Activated T-helper 9 cell treated with anti-CD3 and anti-CD28 coated beads, Interleukin-2, amount 50 U/mL, for 16 hours (primary cell): ENCODE results near the gene CACNA2D3.

Source experiments
- DNase-seq: peaks from one replicate; pipeline ENCODE4 v3.0.0-alpha.2; 2020; ENCODE audit warnings: low read depth

Gene CACNA2D3

DNA sequence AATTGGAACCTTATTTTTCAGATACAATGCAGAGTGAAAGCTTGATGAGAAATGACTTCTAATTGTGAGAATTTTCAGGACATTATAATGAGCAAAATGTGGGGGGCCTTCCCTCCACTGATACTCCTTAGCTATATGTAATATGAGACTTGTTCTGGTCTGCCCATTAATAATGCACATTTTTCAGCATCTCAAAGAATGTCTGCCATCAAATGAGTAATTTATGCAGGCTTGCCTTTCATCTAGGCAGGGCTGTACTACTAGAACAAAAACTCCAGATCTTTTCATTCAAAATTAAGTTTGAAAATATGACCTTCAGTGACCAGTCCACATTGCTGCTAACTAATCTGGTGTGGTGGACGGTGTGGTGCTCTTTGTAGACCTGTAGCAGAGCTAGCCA is 678.1 kb downstream of the CACNA2D3 start:
- no peak for DNase-seq

DNA sequence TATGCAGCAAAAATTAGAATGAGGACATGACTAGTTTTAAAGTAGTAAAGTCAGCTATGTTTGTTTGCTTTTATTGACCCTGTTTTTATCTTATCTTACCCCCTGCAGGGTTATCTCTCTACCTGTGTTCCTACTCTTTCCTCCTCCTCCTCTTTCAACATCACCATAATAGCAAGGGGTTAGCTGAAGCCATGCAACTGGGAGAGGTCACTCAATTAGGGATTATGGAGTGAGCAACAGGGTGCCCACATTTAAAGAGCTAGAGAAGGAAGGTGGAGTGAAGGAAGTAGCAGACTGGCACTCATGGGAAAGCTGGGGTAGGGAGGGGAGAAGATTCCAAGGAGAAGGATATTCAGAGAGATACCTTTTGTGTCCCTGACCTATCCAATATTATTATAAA is 679.6 kb downstream of the CACNA2D3 start:
- DNase-seq = no peak

DNA sequence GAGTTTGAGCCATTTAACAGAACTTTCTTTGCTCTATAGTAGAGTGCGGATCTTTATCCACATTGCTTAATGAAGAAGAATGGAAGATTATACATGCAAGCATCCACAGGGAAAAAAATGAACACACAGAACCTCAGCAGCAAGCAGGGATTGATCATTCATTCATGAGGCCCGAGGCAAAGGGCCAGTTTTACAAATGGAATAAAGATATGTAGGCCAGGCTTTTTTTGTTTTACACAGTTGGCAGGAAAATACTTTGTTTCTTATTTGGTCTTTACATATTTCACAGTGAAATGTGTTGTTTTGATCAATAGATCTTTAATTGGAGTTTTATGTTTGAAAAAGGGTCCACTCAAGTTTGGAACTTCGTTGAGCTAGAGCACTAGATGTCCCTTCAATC is 688.0 kb downstream of the CACNA2D3 start:
- DNase-seq = no peak

DNA sequence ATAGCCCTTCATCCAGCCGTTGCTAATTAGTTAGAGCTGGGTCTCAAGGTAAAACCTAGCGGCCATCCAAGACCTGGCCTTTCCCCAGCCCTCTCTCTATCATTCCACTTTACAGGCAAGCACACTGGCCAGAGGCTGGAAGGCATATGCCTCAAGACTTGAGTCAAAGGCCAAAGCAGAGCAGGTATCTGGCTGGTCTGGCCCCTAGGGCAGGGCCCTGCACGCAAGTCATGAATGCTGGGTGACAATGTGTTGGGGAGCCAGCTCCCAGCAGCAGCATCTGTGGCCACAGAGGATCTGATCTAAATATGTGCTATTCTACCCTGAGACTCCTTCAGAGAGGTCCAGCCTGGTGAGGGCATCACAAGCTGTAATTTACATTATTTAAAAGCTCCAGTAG is 691.9 kb downstream of the CACNA2D3 start:
- DNase-seq = no peak

DNA sequence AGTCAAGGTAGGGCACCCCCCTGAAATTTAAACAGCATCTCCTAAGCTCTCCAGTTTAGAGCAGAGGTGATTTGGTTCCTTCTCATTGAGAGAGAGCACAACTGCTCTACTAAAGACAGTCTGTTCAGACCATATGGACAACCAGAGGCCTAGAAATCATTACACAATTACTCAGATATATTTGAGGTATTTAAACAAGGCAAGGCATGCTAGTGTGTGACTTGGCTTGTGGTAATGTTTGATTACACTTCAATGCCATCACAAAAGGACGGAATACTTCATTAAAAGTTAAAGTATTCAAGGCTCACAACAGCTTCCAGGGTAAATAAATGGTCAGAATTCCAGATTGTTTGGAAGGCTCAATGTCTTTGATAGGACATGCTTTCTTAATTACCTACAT is 695.3 kb downstream of the CACNA2D3 start:
- no peak for DNase-seq

DNA sequence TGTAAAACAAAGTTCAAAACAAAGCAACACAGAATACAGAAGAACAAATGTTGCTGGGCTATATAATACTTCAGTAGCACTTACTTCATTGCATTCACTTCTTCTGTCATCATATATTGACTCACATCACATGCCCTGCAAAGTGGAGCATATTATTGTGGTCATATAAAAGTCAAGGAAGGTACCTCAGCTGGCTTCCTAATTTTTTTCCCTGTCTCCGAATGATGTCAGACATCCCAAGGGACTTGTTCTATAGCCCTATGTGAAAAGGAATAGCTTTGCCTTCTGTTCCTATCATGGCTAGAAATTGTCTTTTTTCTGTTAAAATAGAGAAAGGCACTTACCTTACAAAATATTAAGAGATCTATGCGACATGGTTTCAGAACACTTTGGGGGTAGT is 696.1 kb downstream of the CACNA2D3 start:
- DNase-seq = no peak

DNA sequence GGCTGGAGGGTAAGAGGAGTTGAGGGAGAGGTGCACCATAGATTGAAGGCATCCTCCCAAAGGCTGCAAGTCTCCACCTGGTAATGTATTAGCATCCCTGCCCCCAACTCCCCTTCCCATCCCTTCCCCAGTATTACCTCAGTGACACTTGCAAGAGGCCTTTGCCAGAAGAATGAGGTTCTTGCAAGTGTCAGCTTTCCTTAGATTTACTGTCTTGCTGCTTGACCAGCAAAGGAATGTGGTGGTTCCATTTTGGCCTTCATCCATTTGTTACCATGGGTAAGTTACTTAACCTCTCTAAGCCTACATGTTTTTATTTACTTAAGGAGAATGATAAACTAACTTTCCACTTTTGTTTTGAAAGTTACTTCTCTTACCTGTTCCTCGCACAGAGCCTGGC is 696.6 kb downstream of the CACNA2D3 start:
- DNase-seq = no peak

DNA sequence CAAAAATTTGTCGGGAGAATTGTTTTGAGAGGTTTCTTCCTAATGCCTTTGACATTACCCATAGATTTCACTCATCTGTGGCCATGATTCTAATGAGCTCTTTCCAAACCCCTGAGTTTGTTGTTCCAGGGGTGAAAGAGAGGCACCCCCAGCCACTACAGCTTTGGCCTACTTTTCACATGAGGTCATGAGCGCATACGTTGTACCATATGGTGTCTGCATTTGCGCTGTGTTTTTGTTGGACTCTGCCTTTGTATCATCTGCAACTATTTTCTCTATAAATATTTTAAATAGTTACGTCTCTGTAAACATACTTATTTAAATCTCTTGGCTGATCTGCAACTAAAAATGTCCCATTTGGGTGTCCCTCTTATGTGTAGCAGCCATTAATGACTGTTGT is 697.6 kb downstream of the CACNA2D3 start:
- DNase-seq = no peak

DNA sequence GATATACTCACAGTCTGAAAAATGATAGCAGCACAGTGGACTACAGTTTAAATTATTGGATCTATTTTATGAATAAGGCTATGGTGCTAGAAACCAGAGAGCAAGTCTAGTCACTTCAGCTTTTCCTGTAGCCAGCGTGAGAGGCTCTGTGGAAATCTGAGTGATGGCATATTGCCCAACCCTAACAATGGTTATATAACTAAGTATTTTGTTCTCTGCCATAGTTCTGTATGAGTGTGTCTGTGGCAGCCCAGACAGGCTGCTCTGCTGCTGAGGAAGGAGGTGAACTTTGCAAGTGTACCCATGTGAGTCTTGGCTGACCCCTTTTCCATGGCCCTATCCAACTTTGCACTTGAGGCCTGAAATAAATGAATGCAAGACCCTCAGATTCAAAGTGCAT is 699.9 kb downstream of the CACNA2D3 start:
- no peak for DNase-seq

DNA sequence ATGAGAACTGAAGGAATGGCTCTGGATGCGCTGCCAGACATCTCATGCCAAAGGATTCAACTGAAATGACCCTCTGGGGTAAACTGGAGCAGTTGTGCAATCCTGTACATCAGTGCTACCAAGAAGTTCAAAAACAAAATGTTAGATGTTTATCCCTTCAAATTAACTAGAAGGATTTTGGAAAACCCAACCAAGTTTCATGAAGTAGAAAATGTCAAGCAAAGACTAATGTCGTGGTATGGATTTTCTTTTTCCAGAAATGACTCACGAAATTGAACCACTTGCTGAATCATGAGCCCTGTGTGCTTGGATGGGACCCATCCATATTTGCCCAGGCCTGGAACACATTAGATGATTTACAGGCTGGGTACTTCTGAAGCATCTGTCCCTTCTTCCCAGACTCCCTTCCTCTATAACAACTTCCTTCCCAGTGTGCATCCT is 703.9 kb downstream of the CACNA2D3 start:
- no peak for DNase-seq

DNA sequence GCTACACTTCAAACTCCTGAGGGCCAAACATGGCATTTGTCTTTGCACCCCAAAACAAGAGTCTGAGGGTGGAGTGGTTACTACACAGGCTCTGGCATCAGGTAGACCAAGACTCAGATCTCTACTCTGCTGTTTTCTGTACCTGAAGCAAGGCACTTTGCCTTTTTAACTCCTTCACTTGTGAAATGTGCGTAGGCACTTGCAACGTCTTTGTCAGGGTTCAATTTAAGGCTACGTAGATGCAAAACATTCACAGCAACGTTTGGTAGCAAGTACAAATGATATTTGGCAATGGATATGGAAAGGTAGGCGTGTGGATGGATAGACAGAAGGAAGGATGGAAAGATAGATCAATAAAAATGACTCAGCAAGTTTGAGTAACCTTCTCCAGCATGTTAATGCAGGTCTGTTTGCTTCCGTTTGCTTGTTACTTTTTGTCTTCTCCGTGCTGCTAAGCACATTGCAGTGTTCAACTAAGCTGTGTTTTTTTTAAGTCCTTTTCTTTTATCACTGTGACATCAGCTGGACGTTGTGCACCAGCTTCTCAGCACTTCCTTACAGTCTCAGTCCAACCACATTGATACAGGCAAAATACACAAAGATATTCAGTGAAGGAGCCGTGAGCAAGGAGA is 704.8 kb downstream of the CACNA2D3 start:
- DNase-seq = no peak

DNA sequence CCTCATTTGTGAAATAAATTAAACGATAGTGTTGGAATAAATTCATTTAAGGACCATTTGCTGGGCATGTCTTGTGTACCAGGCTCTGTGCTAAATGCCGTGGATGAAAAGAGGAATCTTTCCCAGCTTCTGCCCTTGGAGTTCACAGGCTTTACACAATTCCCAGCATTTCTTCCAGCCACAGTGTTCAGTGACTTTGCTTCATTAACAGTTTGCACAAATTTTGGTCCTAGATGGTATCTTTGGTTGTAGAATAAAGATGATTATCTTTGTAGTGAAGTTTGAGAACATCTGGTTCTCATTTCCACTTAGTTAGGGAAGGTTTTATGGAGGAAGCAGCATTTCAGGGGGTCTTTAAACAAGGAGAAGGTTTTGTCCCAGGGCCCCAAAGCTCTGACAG is 705.4 kb downstream of the CACNA2D3 start:
- DNase-seq = no peak

DNA sequence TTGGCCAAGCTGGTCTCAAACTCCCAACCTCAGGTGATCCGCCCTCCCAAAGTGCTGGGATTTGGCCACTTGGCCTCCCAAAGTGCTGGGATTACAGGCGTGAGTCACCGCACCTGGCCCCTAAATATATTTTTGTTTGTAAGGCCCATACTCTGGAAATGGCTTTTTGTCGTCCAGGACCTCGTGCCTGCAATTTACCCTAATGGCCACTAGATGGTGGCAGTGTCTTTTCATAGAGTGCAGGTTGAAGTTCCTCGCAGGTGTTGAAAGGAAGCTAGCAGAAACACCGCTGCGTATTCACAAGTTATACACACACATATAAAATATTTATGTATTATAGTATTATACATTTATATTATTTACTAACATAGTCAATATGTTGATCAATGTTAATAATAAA is 708.3 kb downstream of the CACNA2D3 start:
- no peak for DNase-seq

DNA sequence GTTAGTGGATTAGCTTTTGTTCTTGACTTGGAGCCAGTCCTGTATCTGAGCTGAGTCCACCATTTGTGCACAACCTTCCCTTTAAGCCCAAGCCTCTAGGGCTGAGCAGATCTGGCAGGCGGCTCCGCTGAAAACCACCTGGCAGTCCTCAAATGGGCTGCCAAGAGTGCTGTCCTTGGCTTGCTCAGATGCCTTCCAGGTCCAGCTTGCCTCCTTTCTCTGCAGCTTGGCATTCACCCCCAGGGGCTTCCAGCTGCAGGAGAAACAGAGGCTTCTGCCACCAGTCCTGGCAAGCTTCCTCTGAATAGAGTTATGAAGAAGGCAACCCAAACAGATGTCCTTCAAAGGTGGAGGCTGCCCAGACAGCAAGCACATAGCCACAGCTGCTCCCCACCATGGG is 708.8 kb downstream of the CACNA2D3 start:
- DNase-seq = no peak

DNA sequence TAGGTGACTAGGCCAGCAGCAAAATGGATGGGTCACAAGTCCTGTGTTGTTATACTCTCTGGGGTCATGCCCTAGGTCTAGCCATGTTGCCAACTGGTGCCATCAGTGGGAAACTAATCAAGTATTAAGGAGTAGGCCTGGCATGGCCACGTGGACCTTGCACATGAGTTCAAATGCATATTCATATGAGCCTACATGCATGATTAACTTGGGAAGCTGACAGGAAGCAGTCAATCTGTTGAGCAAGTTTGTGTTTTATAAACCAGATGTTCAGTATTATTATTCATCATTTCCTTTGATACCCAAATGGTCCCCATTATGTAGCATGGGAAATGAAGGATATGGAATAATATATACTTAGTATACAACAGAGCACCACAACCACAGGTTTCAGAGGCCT is 710.5 kb downstream of the CACNA2D3 start:
- DNase-seq = no peak

DNA sequence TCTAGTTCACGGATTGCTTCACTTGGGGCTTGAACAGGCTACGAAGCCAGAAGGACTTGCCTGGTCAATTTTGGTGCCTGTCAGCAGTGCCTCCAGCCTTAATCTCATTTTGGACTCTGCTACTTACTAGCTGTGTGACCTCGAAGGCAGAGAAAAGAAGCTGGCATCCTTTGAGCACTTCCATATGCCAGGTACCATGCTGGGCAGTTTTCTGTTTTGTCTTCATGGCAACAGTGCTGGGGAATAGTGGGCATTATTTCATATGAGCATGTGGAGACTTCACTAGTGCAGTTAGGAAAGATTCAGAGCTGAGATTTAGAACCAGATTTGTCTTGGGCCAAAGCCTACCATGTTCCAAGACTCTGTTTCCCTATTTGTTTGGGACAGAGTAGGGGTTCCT is 713.3 kb downstream of the CACNA2D3 start:
- DNase-seq = no peak

DNA sequence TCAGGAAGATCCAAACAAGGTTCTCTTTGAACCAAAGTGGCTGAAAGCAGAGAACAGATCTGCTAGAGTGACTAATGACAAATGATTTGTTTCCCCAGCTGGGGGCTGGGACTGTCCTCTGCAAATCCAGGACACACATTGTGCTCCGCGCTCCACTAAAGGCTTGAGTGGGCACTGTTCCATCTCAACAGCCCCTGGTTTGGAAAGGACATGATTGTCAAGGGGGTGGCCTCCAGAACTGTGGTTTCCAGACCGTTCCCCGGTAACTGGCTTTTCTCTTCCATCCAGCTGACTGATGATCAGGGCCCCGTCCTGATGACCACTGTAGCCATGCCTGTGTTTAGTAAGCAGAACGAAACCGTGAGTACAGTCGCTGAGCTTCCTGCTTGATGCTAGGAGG is 714.5 kb downstream of the CACNA2D3 start:
- no peak for DNase-seq

DNA sequence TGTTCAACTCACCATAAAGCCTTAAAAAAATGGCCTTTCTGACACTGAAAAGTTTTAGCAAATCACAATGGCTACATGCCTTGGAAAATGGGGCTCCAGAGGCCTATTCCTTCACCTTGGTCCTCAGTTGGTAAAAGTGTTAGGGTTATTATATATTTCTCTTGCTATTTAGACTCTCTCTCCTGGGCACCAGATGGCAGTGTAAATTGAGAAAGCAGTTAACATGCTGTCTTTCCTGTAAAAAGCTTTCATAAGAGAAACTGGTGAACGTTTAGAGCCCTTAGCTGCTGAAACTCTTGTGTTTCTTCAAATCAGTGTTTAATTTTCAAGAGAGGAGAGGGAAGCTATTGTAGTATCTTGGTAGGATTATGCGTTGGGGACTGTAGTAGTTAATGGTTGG is 715.6 kb downstream of the CACNA2D3 start:
- DNase-seq = no peak

DNA sequence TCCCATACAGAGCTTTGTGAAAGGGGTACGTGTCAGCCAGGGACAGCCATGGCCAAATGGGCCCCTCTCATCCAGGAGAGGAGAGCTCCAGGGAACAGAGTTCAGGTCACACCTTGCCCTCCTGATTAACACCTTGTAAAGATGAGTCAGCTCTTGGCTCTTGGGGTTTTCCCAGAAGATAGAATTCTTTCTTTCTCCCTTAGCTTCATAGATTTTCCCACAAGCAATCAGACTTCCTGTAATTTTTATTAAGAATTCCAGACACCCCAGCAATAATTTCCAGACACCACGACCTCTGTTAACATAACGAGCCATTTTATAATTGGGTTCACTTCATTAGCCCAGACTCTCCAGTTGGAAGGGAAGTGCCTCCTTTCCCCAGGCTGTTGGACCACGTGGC is 719.1 kb downstream of the CACNA2D3 start:
- no peak for DNase-seq

DNA sequence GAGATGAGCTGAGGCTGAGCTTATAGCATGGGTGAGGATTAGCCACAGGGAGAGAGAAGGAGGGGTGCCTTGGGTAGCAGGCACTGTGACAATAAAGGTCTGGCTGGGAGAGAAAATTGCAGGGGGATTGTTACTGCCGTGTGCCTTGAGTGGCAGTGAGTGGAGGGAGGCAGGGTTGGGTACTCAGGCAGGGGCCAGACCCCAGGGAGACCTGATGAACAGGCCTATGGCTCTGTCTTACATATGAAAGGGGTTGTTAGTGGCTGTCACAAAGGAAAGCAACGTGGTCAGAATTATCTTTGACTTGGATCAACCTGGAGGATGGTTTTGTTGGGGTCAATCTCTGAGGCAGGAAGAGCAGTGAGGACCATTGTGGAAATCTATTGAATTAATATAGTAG is 721.0 kb downstream of the CACNA2D3 start:
- no peak for DNase-seq

DNA sequence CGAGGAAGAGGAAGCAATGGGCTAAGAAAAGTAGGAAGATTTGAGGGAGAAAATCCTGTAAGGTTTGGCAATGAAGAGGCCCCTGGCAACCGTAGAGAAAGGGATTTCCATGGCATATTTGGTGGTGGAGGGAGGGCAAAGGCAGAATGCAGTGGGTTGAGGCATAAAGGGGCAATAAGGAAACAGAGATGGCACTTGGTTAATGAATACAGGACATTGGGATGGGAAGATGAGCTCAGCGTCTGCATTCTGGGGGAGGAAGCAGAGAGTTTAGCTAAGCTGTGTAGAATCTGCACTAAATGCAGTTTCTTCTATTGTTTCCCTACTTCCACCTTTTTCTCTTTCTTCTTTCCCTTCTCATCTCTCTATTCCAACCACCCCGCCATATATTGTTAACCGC is 721.9 kb downstream of the CACNA2D3 start:
- no peak for DNase-seq

DNA sequence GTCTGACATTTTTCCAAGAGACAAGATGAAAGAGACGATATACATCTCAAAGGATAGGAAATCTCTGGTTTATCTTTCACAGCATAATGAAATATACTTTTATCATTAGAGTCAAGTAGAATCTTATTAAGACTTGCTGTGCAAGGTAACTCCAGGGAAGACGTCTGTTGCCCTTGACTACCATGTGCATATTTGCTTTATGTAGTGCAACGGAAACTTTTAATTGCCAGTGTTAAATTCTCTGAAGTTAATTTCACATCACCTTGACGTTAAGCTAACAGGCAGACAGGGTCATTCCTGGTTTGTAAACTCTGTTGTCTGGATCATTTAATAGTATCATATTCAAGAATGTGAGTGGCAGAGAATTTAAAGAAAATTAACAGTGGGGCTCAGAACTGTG is 722.7 kb downstream of the CACNA2D3 start:
- no peak for DNase-seq

DNA sequence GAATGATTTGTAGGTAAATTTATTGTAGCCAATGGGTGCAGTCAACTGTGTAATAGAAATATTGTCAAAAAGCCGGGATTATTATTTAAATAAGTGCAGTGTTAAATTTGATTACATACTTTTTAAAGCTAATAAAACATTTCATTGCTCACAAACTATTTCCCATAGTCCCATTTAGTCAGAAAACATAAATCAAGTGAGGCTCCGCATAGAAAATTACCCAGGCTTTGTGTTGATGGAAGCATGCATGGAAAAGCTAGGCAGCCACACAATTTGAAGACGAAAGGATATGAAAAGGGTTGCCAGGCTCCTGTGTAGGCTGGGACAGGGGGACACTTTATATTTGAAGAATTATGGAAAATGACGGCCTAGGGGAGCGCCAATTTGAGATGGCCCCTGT is 723.2 kb downstream of the CACNA2D3 start:
- no peak for DNase-seq

DNA sequence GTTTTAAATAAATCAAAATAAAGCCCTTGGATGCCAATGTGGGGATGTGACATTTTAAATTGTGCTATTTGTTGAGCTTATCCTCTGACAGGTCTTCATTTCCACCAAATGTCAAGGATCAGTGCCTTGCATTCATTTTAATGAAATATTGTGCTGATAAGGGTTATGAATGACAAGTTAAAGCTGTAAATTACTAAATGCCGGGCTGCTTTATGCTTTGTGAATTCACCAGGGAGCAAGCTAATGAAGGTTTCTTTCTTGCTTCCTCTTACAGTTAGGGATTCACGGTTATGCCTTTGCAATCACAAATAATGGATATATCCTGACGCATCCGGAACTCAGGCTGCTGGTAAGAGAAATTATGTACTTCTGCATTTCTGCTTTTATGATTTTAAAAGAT is 723.8 kb downstream of the CACNA2D3 start:
- DNase-seq = no peak

DNA sequence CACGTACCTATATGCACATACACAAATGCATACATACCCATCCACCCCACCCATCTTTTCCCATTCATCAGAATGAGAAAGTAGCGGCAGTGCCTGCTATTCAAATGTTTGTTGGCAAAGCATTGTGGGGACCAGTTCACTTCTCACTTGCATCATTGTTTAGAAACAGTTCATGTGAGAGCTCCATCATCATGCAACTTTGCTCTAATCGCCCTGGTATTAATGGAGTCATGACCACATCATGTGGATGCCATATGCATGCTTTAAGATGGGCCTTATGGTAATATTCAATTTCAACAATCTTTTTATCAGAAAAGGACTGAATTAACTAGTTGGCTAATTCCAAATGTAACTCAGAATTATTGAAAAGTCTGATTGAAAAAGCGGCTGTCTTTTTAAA is 725.0 kb downstream of the CACNA2D3 start:
- no peak for DNase-seq
